AG04450 (cell line): ENCODE data around the gene CEP131. TPM values are rescaled to one million over a fixed set of nuclear protein-coding genes. Genes with fewer than 3 reads are reported as not detected.

Experiments
- CTCF ChIA-PET: fragments of 300-600, 350-600 bp; formaldehyde crosslinking; extraction: SDS; loops from one replicate; lab custom pipeline; 2022; ENCODE audit warnings: antibody characterized with exemption, inconsistent platforms; lab: Charles Lee
- POLR2A ChIA-PET: fragments of 350-600 bp; formaldehyde crosslinking; extraction: SDS; loops from one replicate; lab custom pipeline; 2021; ENCODE audit warnings: antibody characterized with exemption, inconsistent platforms; lab: Yijun Ruan, JAX
- DNase-seq: peaks from one replicate; pipeline ENCODE4 v3.0.0-alpha.2; 2011; ENCODE audit warnings: low read depth, low spot score
- H3K27ac ChIP-seq: one replicate; pipeline ENCODE4 v1.5.1; 2012; ENCODE audit warnings: low read depth, low read length, control low read depth
- H3K27me3 ChIP-seq: one replicate; pipeline ENCODE4 v1.6.0; 2012; ENCODE audit warnings: low read length; ENCODE audit not compliant: control insufficient read depth, insufficient read depth
- H3K4me3 ChIP-seq: 2 replicates; pipeline ENCODE4 v1.5.1; 2011; ENCODE audit warnings: mild to moderate bottlenecking, low read depth, low read length, control low read depth
- H3K9me3 ChIP-seq: 2 replicates; pipeline ENCODE4 v1.5.1; 2012; ENCODE audit warnings: low read length; ENCODE audit not compliant: control insufficient read depth, insufficient read depth
- polyA plus RNA-seq: library from polyadenylated mRNA; depleted of rRNA; stranded (reverse); fragments of >200 nt; gene quantifications from 2 replicates; pipeline ENCODE4 v1.2.3, GENCODE V29; 2011
- TF ChIP-seq, protein P1 (sequence below): IDR thresholded peaks from 2 replicates; pipeline ENCODE4 v1.5.1; 2011; ENCODE audit warnings: low read depth, low read length, control low read depth, inconsistent platforms

CEP131 gene
- polyA plus RNA-seq, 1 experiment: 2.2 TPM

- H3K27me3 ChIP-seq: peaks cover 16% of the 10 kb centered on the region
- POLR2A ChIA-PET: no interaction called here
- no peak overlapping the region for H3K27ac ChIP-seq
- no peaks in the 10 kb centered on the region; the same call in 1 of the 2 replicates for H3K9me3 ChIP-seq
- TF ChIP-seq, protein P1, sequence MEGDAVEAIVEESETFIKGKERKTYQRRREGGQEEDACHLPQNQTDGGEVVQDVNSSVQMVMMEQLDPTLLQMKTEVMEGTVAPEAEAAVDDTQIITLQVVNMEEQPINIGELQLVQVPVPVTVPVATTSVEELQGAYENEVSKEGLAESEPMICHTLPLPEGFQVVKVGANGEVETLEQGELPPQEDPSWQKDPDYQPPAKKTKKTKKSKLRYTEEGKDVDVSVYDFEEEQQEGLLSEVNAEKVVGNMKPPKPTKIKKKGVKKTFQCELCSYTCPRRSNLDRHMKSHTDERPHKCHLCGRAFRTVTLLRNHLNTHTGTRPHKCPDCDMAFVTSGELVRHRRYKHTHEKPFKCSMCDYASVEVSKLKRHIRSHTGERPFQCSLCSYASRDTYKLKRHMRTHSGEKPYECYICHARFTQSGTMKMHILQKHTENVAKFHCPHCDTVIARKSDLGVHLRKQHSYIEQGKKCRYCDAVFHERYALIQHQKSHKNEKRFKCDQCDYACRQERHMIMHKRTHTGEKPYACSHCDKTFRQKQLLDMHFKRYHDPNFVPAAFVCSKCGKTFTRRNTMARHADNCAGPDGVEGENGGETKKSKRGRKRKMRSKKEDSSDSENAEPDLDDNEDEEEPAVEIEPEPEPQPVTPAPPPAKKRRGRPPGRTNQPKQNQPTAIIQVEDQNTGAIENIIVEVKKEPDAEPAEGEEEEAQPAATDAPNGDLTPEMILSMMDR: no peak
- CTCF ChIA-PET: no interaction called here
- no peak for DNase-seq
- no peak overlapping the region for H3K4me3 ChIP-seq
These were observed 70.4 kb downstream of the CEP131 start for GRCh38 chr17:81152288-81152828.

GRCh38 chr17:81151278-81151677 lies 71.5 kb downstream of the CEP131 start:
- H3K27ac ChIP-seq: no peak overlapping the region
- no peak for DNase-seq
- H3K4me3 ChIP-seq: no peak overlapping the region
- TF ChIP-seq, protein P1: no peak
- H3K9me3 ChIP-seq: no peaks in the 10 kb centered on the region; the same call in 1 of the 2 replicates
- ChIA-PET CTCF (no interaction called here), POLR2A (no interaction called here)
- H3K27me3 ChIP-seq: peaks cover 14% of the 10 kb centered on the region

DNA sequence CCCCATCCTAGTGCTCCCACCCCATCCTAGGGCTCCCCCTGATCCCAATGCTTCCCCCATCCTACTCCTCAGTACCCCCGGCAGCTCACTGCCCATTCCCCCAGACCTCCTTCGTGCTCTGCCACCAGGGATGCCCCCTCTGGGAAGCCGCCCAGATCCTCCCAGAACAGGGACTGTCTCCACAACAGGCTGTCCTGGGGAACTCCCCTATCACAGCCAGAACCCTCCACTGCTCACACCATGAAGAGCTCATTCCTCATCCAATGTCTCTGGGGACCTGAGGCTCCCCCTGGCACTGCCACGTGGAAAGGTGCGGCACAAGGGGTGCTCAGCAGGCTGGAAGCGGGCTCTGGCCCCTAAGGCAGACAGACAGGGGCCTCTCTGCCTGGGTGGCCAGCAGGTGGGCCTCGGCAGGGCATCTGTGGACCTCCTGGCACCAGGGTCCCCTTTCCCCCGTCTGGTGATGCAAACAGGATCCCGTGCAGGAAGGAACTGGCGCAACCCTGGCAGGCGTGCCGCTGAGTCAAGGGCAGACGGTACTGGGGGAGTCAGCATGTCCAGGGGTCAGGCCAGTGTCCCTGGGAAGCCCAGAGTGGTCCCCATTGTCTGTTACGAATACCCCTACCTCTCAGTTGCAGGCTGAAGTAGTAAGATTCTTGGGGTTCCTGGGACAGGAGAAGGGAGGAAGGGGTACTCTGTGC lies 72.2 kb downstream of the CEP131 start:
- Histone ChIP-seq H3K4me3 (no peak overlapping the region), H3K27ac (no peak overlapping the region), H3K9me3 (no peaks in the 10 kb centered on the region; the same call in 1 of the 2 replicates), H3K27me3 (peaks cover 14% of the 10 kb centered on the region)
- no peak for DNase-seq
- TF ChIP-seq, protein P1: no peak
- ChIA-PET POLR2A (no interaction called here), CTCF (no interaction called here)

DNA sequence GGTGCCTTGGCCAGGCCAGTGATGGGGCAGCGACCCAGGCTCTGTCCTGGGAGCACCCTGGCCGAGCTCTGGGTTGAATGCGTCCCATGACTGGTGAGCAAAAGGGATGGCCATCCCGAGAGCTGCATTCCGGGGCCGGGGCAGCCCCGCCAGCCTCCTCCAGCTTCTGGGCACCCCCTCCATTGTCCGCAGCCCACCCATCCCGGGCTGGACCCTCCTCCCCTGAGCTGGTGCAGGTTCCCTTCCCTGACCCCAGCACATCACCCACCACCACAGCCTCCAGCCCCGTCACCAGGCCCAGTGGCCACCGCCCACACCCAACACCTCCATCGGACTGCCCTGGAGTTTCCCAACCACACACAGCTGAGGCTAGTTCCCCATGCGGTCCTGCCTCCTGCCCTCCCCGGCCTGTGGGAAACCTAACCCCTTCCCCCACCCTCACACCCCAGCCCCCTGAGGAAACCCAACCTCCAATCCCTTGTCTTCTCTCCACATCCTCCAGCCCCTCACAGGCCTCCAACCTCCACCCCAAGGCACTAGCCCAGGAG lies 73.7 kb downstream of the CEP131 start:
- no peak for DNase-seq
- Histone ChIP-seq H3K27me3 (peaks cover 20% of the 10 kb centered on the region), H3K27ac (no peak overlapping the region), H3K9me3 (no peaks in the 10 kb centered on the region; the same call in 1 of the 2 replicates), H3K4me3 (no peak overlapping the region)
- TF ChIP-seq, protein P1: no peak
- CTCF ChIA-PET: no interaction called here
- POLR2A ChIA-PET: no interaction called here

GRCh38 chr17:81148571-81148970 lies 74.2 kb downstream of the CEP131 start:
- DNase-seq: no peak
- no peak overlapping the region for H3K27ac ChIP-seq
- TF ChIP-seq, protein P1: no peak
- H3K4me3 ChIP-seq: no peak overlapping the region
- peaks cover 20% of the 10 kb centered on the region for H3K27me3 ChIP-seq
- ChIA-PET POLR2A (interaction anchor here (0.6 kb wide), 1 partner anchor 359 kb away, joined by 3 read pairs; no protein-coding TSS in a partner anchor), CTCF (no interaction called here)
- no peaks in the 10 kb centered on the region; the same call in 1 of the 2 replicates for H3K9me3 ChIP-seq
